Liver (tissue), 9 donors: ENCODE data around the gene APEX2. TPM values are rescaled to one million over a fixed set of nuclear protein-coding genes. Genes with fewer than 3 reads are reported as not detected.

Experiments used
- DNase-seq: peaks from one replicate; pipeline ENCODE4 v3.0.0-alpha.2; 2017; ENCODE audit warnings: low spot score
- H3K27ac ChIP-seq, 2 donors: one replicate each; pipeline ENCODE4 v1.7.0; 2013; ENCODE audit warnings: inconsistent platforms in 2 of 2, low read length in 2 of 2, control low read depth in 1 of 2, low read depth in 1 of 2, mild to moderate bottlenecking in 1 of 2
- H3K27me3 ChIP-seq, 4 donors: one replicate each; pipeline versions ENCODE4 v1.6.1 to v1.7.0; 2013; ENCODE audit warnings: low read length in 3 of 4, inconsistent platforms in 1 of 4, mild to moderate bottlenecking in 1 of 4, moderate library complexity in 1 of 4; ENCODE audit not compliant: control insufficient read depth in 4 of 4, insufficient read depth in 4 of 4
- H3K36me3 ChIP-seq, 4 donors: one replicate each; pipeline versions ENCODE4 v1.6.1 to v1.7.0; 2013; ENCODE audit warnings: low read length in 3 of 4, mild to moderate bottlenecking in 3 of 4, low read depth in 1 of 4, moderate library complexity in 1 of 4; ENCODE audit not compliant: control insufficient read depth in 4 of 4, insufficient read depth in 3 of 4
- H3K4me1 ChIP-seq, 4 donors: one replicate each; pipeline versions ENCODE4 v1.6.1 to v1.7.0; 2013; ENCODE audit warnings: low read length in 3 of 4, mild to moderate bottlenecking in 3 of 4, moderate library complexity in 1 of 4; ENCODE audit not compliant: control insufficient read depth in 4 of 4, insufficient read depth in 4 of 4
- H3K4me3 ChIP-seq, 3 donors: one replicate each; pipeline versions ENCODE4 v1.6.1 to v1.7.0; 2013; ENCODE audit warnings: low read length in 3 of 3, control low read depth in 1 of 3, low read depth in 1 of 3, mild to moderate bottlenecking in 1 of 3
- H3K9ac ChIP-seq, 2 donors: one replicate each; pipeline ENCODE4 v1.7.0; 2013; ENCODE audit warnings: low read length in 2 of 2, mild to moderate bottlenecking in 2 of 2, moderate library complexity in 2 of 2, control low read depth in 1 of 2, low read depth in 1 of 2
- H3K9me3 ChIP-seq, 4 donors: one replicate each; pipeline versions ENCODE4 v1.6.1 to v1.7.0; 2013; ENCODE audit warnings: low read length in 3 of 4; ENCODE audit not compliant: control insufficient read depth in 4 of 4
- EGR1 ChIP-seq, 2 donors: IDR thresholded peaks; 2 replicates each; pipeline ENCODE4 v1.6.1; 2016 to 2018; ENCODE audit warnings: antibody characterized with exemption in 2 of 2, low read depth in 2 of 2
- GABPA ChIP-seq, 2 donors: IDR thresholded peaks in 1 of 2; conservative IDR thresholded peaks in 1 of 2; 2 replicates each; pipeline ENCODE4 v1.6.1; 2016; ENCODE audit warnings: antibody characterized with exemption in 2 of 2, mild to moderate bottlenecking in 1 of 2, moderate library complexity in 1 of 2
- HNF4A ChIP-seq, 2 donors: conservative IDR thresholded peaks; 2 replicates each; pipeline ENCODE4 v1.6.1; 2016; ENCODE audit warnings: antibody characterized with exemption in 2 of 2, mild to moderate bottlenecking in 2 of 2
- HNF4G ChIP-seq: IDR thresholded peaks from 2 replicates; pipeline ENCODE4 v1.6.1; 2016; ENCODE audit warnings: antibody characterized with exemption
- JUND ChIP-seq, 2 donors: IDR thresholded peaks; 2 replicates each; pipeline ENCODE4 v1.6.1; 2016; ENCODE audit warnings: antibody characterized with exemption in 2 of 2
- RXRA ChIP-seq, 2 donors: IDR thresholded peaks; 2 replicates each; pipeline ENCODE4 v1.6.1; 2017 to 2018; ENCODE audit warnings: antibody characterized with exemption in 2 of 2, mild to moderate bottlenecking in 1 of 2
- SP1 ChIP-seq: IDR thresholded peaks from 2 replicates; pipeline ENCODE4 v1.6.1; 2018; ENCODE audit warnings: antibody characterized with exemption, mild to moderate bottlenecking
- YY1 ChIP-seq: IDR thresholded peaks from 2 replicates; pipeline ENCODE4 v1.6.1; 2016; ENCODE audit warnings: antibody characterized with exemption, mild to moderate bottlenecking
- WGBS: extraction: QIAGEN DNeasy Blood & Tissue Kit; methylation state at CpG from one replicate; pipeline ENCODE4 v1.1.7; 2013; 5-methylcytosine and 5-hydroxymethylcytosine counted together
- polyA plus RNA-seq, 2 donors: library from polyadenylated mRNA; stranded (reverse) in 1 of 2; unstranded in 1 of 2; fragments of 200-250 nt in 1 of 2; fragments of >200 nt in 1 of 2; fragmentation: Nextera tagmentation in 1 of 2; extraction: Ambion mirVana in 1 of 2; gene quantifications; one replicate each; pipeline versions ENCODE4 v1.2.1 to v1.2.3, GENCODE V29; 2013 to 2015
- total RNA-seq, 2 donors: library from RNA; depleted of rRNA; stranded (reverse); fragments of >200 nt; gene quantifications; one replicate each; pipeline ENCODE4 v1.2.3, GENCODE V29; 2014
- TF ChIP-seq, protein P1 (sequence below): fragments of 150-350 bp; IDR thresholded peaks from 2 replicates; pipeline ENCODE4 v1.5.1; 2017; ENCODE audit warnings: improper control_type of control experiment, low read depth, low read length; ENCODE audit not compliant: missing input control
- TF ChIP-seq, protein P2 (sequence below): IDR thresholded peaks from 2 replicates; pipeline ENCODE4 v1.6.1; 2016; ENCODE audit warnings: antibody characterized with exemption
- TF ChIP-seq, protein P3 (sequence below): IDR thresholded peaks from 2 replicates; pipeline ENCODE4 v1.6.1; 2016; ENCODE audit warnings: antibody characterized with exemption, mild to moderate bottlenecking
- donor health status: healthy.
- donor health status: healthy.
- donor health status: healthy.
- donor health status: healthy.
- donor health status: healthy.

The APEX2 gene
- total and polyA plus RNA-seq, 4 donors = 5.0 to 8.6 (median 6.7) TPM

DNA sequence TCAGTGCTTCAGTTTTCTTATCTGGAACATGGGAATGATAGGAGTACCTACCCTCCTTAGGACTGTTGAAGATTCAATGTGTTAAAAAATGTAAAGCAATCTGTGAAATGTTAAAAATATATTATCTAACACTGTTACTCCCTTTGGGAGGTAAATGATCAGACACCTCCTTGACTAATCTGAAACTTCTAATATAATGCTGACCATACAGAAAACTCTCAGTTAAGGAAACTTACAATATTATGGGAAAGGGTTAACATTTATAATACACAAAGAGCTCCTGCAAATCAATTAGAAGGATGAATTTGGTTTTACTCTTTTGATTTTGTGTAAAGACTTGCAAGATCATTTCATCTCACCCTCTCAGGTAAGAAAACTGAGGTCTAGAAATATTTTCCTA is 4.5 kb upstream of the APEX2 start:
- DNase-seq = no peak
- Histone ChIP-seq H3K4me1 (peaks cover 0 to 22% (median 18%) of the 10 kb centered on the region in 4 donors), H3K9ac (no peak overlapping the region), H3K36me3 (no peaks in the 10 kb centered on the region), H3K4me3 (no peak overlapping the region), H3K27ac (peak overlapping the region; percentile 46 to 82), H3K9me3 (no peaks in the 10 kb centered on the region), H3K27me3 (no peaks in the 10 kb centered on the region)
- no peak for TF ChIP-seq HNF4G

DNA sequence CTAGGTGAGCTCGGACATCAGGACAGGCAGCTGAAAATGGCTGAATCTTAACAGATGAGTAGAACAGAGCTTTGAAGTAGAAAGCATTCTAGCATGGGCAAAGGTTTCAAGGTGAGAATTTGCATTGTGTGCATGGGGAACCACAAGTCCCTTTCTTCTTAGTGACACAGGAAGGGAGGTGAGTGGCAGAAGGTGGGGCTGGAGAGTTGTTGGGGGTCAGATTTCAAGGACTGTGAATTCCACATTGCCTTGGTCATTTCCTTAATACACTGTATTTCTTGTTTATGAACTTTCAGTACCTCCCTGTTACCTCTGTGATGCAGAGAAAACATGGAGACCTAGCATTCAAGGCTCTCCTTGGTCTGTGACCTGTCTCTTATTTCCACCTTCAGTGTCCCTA is 4.1 kb downstream of the APEX2 start:
- no peak overlapping the region for H3K27ac ChIP-seq
- peaks cover 3 to 13% (median 3%) of the 10 kb centered on the region in 4 donors for H3K36me3 ChIP-seq
- 92% methylated on average over 1 of the region's 1 CpG for WGBS
- peaks cover 18 to 39% (median 29%) of the 10 kb centered on the region in 4 donors for H3K4me1 ChIP-seq
- TF ChIP-seq GABPA (IDR thresholded peaks at IDR 0.05 in 1 of 2, conservative IDR thresholded peaks at IDR 0.05 in 1 of 2) (no peak), JUND (IDR thresholded peaks at IDR 0.05) (no peak), YY1 (no peak), EGR1 (IDR thresholded peaks at IDR 0.05; ENCODE audit: low read depth in 2 of 2) (no peak), RXRA (IDR thresholded peaks at IDR 0.05) (no peak), SP1 (no peak)
- TF ChIP-seq, protein P1, sequence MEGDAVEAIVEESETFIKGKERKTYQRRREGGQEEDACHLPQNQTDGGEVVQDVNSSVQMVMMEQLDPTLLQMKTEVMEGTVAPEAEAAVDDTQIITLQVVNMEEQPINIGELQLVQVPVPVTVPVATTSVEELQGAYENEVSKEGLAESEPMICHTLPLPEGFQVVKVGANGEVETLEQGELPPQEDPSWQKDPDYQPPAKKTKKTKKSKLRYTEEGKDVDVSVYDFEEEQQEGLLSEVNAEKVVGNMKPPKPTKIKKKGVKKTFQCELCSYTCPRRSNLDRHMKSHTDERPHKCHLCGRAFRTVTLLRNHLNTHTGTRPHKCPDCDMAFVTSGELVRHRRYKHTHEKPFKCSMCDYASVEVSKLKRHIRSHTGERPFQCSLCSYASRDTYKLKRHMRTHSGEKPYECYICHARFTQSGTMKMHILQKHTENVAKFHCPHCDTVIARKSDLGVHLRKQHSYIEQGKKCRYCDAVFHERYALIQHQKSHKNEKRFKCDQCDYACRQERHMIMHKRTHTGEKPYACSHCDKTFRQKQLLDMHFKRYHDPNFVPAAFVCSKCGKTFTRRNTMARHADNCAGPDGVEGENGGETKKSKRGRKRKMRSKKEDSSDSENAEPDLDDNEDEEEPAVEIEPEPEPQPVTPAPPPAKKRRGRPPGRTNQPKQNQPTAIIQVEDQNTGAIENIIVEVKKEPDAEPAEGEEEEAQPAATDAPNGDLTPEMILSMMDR = no peak
- no peaks in the 10 kb centered on the region for H3K9me3 ChIP-seq
- H3K4me3 ChIP-seq = no peak overlapping the region
- H3K9ac ChIP-seq = no peak overlapping the region
- no peak for DNase-seq
- no peaks in the 10 kb centered on the region for H3K27me3 ChIP-seq

DNA sequence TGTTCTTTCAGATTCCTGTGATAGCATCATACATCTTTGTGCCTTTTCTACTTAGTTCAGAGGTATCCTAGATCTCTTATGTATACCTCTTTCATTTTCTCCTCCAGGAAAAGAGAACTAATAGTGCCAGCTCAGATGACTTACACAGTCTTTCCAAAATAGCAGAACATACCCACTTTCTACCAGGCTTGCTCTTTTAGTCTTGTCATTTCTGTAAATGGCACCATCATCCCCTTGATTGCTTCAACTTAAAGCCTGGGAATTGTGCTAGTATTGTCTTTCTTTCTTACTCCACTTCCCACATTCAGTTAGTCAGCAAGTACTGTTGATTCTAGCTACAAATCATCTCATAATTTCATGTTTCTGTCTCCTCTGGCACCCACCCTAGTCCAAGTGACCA is 5.1 kb downstream of the APEX2 start:
- Histone ChIP-seq H3K36me3 (peaks cover 3 to 13% (median 3%) of the 10 kb centered on the region in 4 donors), H3K27ac (no peak overlapping the region), H3K27me3 (no peaks in the 10 kb centered on the region), H3K4me3 (no peak overlapping the region), H3K4me1 (peaks cover 23 to 36% (median 30%) of the 10 kb centered on the region in 4 donors), H3K9me3 (no peaks in the 10 kb centered on the region), H3K9ac (no peak overlapping the region)
- no peak for DNase-seq
- TF ChIP-seq, protein P2, sequence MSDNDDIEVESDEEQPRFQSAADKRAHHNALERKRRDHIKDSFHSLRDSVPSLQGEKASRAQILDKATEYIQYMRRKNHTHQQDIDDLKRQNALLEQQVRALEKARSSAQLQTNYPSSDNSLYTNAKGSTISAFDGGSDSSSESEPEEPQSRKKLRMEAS = no peak
- TF ChIP-seq, protein P1 = no peak
- TF ChIP-seq GABPA (IDR thresholded peaks at IDR 0.05 in 1 of 2, conservative IDR thresholded peaks at IDR 0.05 in 1 of 2) = no peak
- TF ChIP-seq, protein P3, sequence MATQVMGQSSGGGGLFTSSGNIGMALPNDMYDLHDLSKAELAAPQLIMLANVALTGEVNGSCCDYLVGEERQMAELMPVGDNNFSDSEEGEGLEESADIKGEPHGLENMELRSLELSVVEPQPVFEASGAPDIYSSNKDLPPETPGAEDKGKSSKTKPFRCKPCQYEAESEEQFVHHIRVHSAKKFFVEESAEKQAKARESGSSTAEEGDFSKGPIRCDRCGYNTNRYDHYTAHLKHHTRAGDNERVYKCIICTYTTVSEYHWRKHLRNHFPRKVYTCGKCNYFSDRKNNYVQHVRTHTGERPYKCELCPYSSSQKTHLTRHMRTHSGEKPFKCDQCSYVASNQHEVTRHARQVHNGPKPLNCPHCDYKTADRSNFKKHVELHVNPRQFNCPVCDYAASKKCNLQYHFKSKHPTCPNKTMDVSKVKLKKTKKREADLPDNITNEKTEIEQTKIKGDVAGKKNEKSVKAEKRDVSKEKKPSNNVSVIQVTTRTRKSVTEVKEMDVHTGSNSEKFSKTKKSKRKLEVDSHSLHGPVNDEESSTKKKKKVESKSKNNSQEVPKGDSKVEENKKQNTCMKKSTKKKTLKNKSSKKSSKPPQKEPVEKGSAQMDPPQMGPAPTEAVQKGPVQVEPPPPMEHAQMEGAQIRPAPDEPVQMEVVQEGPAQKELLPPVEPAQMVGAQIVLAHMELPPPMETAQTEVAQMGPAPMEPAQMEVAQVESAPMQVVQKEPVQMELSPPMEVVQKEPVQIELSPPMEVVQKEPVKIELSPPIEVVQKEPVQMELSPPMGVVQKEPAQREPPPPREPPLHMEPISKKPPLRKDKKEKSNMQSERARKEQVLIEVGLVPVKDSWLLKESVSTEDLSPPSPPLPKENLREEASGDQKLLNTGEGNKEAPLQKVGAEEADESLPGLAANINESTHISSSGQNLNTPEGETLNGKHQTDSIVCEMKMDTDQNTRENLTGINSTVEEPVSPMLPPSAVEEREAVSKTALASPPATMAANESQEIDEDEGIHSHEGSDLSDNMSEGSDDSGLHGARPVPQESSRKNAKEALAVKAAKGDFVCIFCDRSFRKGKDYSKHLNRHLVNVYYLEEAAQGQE = no peak
- TF ChIP-seq HNF4A (conservative IDR thresholded peaks at IDR 0.05) = no peak
